HTR-8/SVneo (cell line): ENCODE data around the gene C16orf78.
A peak's percentile ranks its signal among the peaks of the same experiment; 100 is the strongest.

ENCODE experiments used
- DNase-seq: peaks from one replicate; pipeline ENCODE4 v3.0.0; 2011; ENCODE audit warnings: low spot score, mixed read lengths; ENCODE audit not compliant: insufficient read length
- FAIRE-seq: peaks from 2 replicates; lab custom pipeline; 2011; peaks lifted over from hg19 to GRCh38; lab: Jason Lieb, UNC

Gene C16orf78

GRCh38 chr16:49377196-49377755 lies 3.7 kb downstream of the C16orf78 start:
- DNase-seq (no peak), FAIRE-seq (no peak)

- DNase-seq: no peak
- no peak for FAIRE-seq
Measured at GRCh38 chr16:49378238-49378637, 4.6 kb downstream of the C16orf78 start.

GRCh38 chr16:49378816-49379215 lies 5.2 kb downstream of the C16orf78 start:
- DNase-seq (no peak), FAIRE-seq (no peak)

GRCh38 chr16:49382916-49383315 lies 9.3 kb downstream of the C16orf78 start:
- DNase-seq: no peak
- FAIRE-seq: no peak

- DNase-seq (no peak), FAIRE-seq (no peak)
Measured at GRCh38 chr16:49395021-49395420, 21.4 kb downstream of the C16orf78 start.

GRCh38 chr16:49396206-49396720 lies 22.7 kb downstream of the C16orf78 start:
- no peak for DNase-seq
- FAIRE-seq: no peak

- FAIRE-seq (no peak), DNase-seq (no peak)
Measured at GRCh38 chr16:49398761-49399160, 25.2 kb downstream of the C16orf78 start.

- FAIRE-seq: no peak
- no peak for DNase-seq
Measured at GRCh38 chr16:49399594-49400364, 26.2 kb downstream of the C16orf78 start.

- no peak for FAIRE-seq
- DNase-seq: no peak
Measured at GRCh38 chr16:49400611-49401010, 27.0 kb downstream of the C16orf78 start.

GRCh38 chr16:49405123-49405522 lies 31.5 kb downstream of the C16orf78 start:
- FAIRE-seq: no peak
- DNase-seq: no peak

GRCh38 chr16:49405530-49405929 lies 31.9 kb downstream of the C16orf78 start:
- no peak for DNase-seq
- FAIRE-seq: no peak

GRCh38 chr16:49407873-49408550 lies 34.4 kb downstream of the C16orf78 start:
- FAIRE-seq (peak; percentile 28), DNase-seq (peak; percentile 61)

GRCh38 chr16:49409121-49409520 lies 35.5 kb downstream of the C16orf78 start:
- no peak for FAIRE-seq
- DNase-seq: no peak

GRCh38 chr16:49410226-49410625 lies 36.6 kb downstream of the C16orf78 start:
- FAIRE-seq (no peak), DNase-seq (no peak)

- FAIRE-seq (no peak), DNase-seq (no peak)
Measured at GRCh38 chr16:49411121-49411970, 37.7 kb downstream of the C16orf78 start.

GRCh38 chr16:49414671-49415070 lies 41.1 kb downstream of the C16orf78 start:
- FAIRE-seq (no peak), DNase-seq (no peak)

GRCh38 chr16:49415083-49415482 lies 41.5 kb downstream of the C16orf78 start:
- FAIRE-seq (no peak), DNase-seq (no peak)

GRCh38 chr16:49416001-49416675 lies 42.5 kb downstream of the C16orf78 start:
- no peak for FAIRE-seq
- no peak for DNase-seq

GRCh38 chr16:49417354-49417753 lies 43.8 kb downstream of the C16orf78 start:
- FAIRE-seq: no peak
- no peak for DNase-seq

- no peak for FAIRE-seq
Measured at GRCh38 chr16:49419006-49419405, 45.4 kb downstream of the C16orf78 start.

More at GRCh38 chr16:49419006-49419405, 45.4 kb downstream of the C16orf78 start:
- no peak for DNase-seq
